A549 (cell line): ENCODE data around the gene TMEM269. TPM values are rescaled to one million over a fixed set of nuclear protein-coding genes. Genes with fewer than 3 reads are reported as not detected.

Experiments
- ATAC-seq, 2 experiments: fragments of 200-7000 bp in 1 of 2; fragments of >200 bp in 1 of 2; cut with Nextera tagmentation in 1 of 2; cut with Tn5 transposase in 1 of 2; 3 replicates each; pipeline versions ENCODE4 v1.8.0 to v1.9.1; 2018 to 2020; ENCODE audit warnings: mild to moderate bottlenecking in 1 of 2, moderate library complexity in 1 of 2
- CTCF ChIA-PET: fragments of 300-600 bp; sonication (Branson Sonifier 250); formaldehyde crosslinking; extraction: SDS; loops from one replicate; lab custom pipeline; 2021; ENCODE audit warnings: antibody characterized with exemption, inconsistent platforms; lab: Yijun Ruan, JAX
- POLR2A ChIA-PET: fragments of 350-600 bp; formaldehyde crosslinking; extraction: SDS; loops from one replicate; lab custom pipeline; 2021; ENCODE audit warnings: antibody characterized with exemption, inconsistent platforms; lab: Yijun Ruan, JAX
- DNase-seq, 2 experiments: peaks; one replicate each; pipeline versions ENCODE4 v3.0.0 to v3.0.0-alpha.2; 2011 to 2016; ENCODE audit warnings: low read depth in 1 of 2, low spot score in 1 of 2
- FAIRE-seq: peaks from 2 replicates; lab custom pipeline; 2011; peaks lifted over from hg19 to GRCh38; lab: Jason Lieb, UNC
- H3K27ac ChIP-seq, 2 experiments: fragments of >200 bp; sonication (Bioruptor Twin); formaldehyde crosslinking; 3 replicates each; pipeline ENCODE4 v1.5.1; 2016 to 2017
- H3K4me1 ChIP-seq: fragments of >200 bp; sonication (Bioruptor Twin); formaldehyde crosslinking; 3 replicates; pipeline ENCODE4 v1.6.1; 2016
- H3K4me2 ChIP-seq: fragments of >200 bp; sonication (Bioruptor Twin); formaldehyde crosslinking; 3 replicates; pipeline ENCODE4 v1.6.1; 2016
- H3K4me3 ChIP-seq: fragments of >200 bp; sonication (Bioruptor Twin); formaldehyde crosslinking; 3 replicates; pipeline ENCODE4 v1.5.1; 2016
- H3K9me3 ChIP-seq: fragments of >200 bp; sonication (Bioruptor Twin); formaldehyde crosslinking; 3 replicates; pipeline ENCODE4 v1.6.1; 2016
- CBX2 ChIP-seq: fragments of 200-600 bp; sonication (generic); IDR thresholded peaks from 2 replicates; pipeline ENCODE4 v1.6.1; 2016; ENCODE audit warnings: low read depth, mild to moderate bottlenecking, borderline replicate concordance
- CEBPB ChIP-seq, 2 experiments: fragments of >200 bp in 1 of 2; sonication (Bioruptor Twin) in 1 of 2; formaldehyde crosslinking in 1 of 2; IDR thresholded peaks; 2 replicates each; pipeline ENCODE4 v1.6.1; 2012 to 2016
- CHD2 ChIP-seq: fragments of 150-350 bp; IDR thresholded peaks from 2 replicates; pipeline ENCODE4 v1.6.1; 2014; ENCODE audit warnings: low read length; ENCODE audit not compliant: partially characterized antibody
- CHD4 ChIP-seq: fragments of 200-600 bp; sonication (generic); IDR thresholded peaks from 2 replicates; pipeline ENCODE4 v1.6.1; 2016; ENCODE audit warnings: antibody characterized with exemption, mild to moderate bottlenecking, borderline replicate concordance
- EHMT2 ChIP-seq: fragments of 200-600 bp; sonication (generic); IDR thresholded peaks from 2 replicates; pipeline ENCODE4 v1.6.1; 2016; ENCODE audit warnings: antibody characterized with exemption, low read depth, mild to moderate bottlenecking, moderate library complexity
- EP300 ChIP-seq, 2 experiments: fragments of >200 bp; sonication (Bioruptor Twin); formaldehyde crosslinking; IDR thresholded peaks; 2 replicates in 1 of 2; 3 replicates in 1 of 2; pipeline ENCODE4 v1.6.1; 2016 to 2017
- ESRRA ChIP-seq: fragments of 150-350 bp; IDR thresholded peaks from 2 replicates; pipeline ENCODE4 v1.6.1; 2014; ENCODE audit warnings: mild to moderate bottlenecking, low read length, borderline replicate concordance
- HDAC2 ChIP-seq: fragments of 200-600 bp; sonication (generic); IDR thresholded peaks from 2 replicates; pipeline ENCODE4 v1.6.1; 2016
- HEYL ChIP-seq: fragments of 250-450 bp; sonication (Bioruptor Pico); IDR thresholded peaks from 2 replicates; pipeline ENCODE4 v1.8.0; 2021; ENCODE audit warnings: mild to moderate bottlenecking, moderate library complexity
- HOXA7 ChIP-seq: fragments of 250-450 bp; sonication (Bioruptor Pico); IDR thresholded peaks from 2 replicates; pipeline ENCODE4 v1.5.0; 2020; ENCODE audit warnings: mild to moderate bottlenecking, moderate library complexity
- HOXB5 ChIP-seq: fragments of 250-450 bp; sonication (Bioruptor Pico); IDR thresholded peaks from 2 replicates; pipeline ENCODE4 v1.5.0; 2020; ENCODE audit warnings: mild to moderate bottlenecking, moderate library complexity
- JUNB ChIP-seq: fragments of >200 bp; sonication (Bioruptor Twin); formaldehyde crosslinking; IDR thresholded peaks from 2 replicates; pipeline ENCODE4 v1.6.1; 2016
- KDM1A ChIP-seq: fragments of 200-600 bp; sonication (generic); IDR thresholded peaks from 2 replicates; pipeline ENCODE4 v1.6.1; 2016; ENCODE audit warnings: low read depth, mild to moderate bottlenecking
- MAFK ChIP-seq: fragments of 450-650 bp; IDR thresholded peaks from 2 replicates; pipeline ENCODE4 v1.6.1; 2014; ENCODE audit not compliant: partially characterized antibody
- MAZ ChIP-seq: fragments of 150-350 bp; IDR thresholded peaks from 2 replicates; pipeline ENCODE4 v1.6.1; 2014; ENCODE audit warnings: antibody characterized with exemption, low read depth, low read length, borderline replicate concordance
- PHF8 ChIP-seq: fragments of 200-600 bp; sonication (generic); IDR thresholded peaks from 2 replicates; pipeline ENCODE4 v1.6.1; 2016; ENCODE audit warnings: low read depth, mild to moderate bottlenecking, antibody characterized with exemption, moderate library complexity, borderline replicate concordance
- RARB ChIP-seq: fragments of 250-450 bp; sonication (Bioruptor Pico); IDR thresholded peaks from 2 replicates; pipeline ENCODE4 v1.8.0; 2021; ENCODE audit warnings: mild to moderate bottlenecking, moderate library complexity
- RCOR1 ChIP-seq: fragments of 150-350 bp; IDR thresholded peaks from 2 replicates; pipeline ENCODE4 v1.6.1; 2014; ENCODE audit warnings: antibody characterized with exemption, low read length, low read depth
- ZC3H11A ChIP-seq: fragments of 450-650 bp; IDR thresholded peaks from 2 replicates; pipeline ENCODE4 v1.6.1; 2014; ENCODE audit warnings: antibody characterized with exemption, mild to moderate bottlenecking
- ZNF302 ChIP-seq: fragments of 250-450 bp; sonication (Bioruptor Pico); IDR thresholded peaks from 2 replicates; pipeline ENCODE4 v1.9.0; 2021; ENCODE audit warnings: inconsistent platforms, mild to moderate bottlenecking, moderate library complexity
- ZSCAN20 ChIP-seq: fragments of 250-450 bp; sonication (Bioruptor Pico); IDR thresholded peaks from 2 replicates; pipeline ENCODE4 v1.8.0; 2022; ENCODE audit warnings: mild to moderate bottlenecking, moderate library complexity
- WGBS: methylation state at CpG from one replicate; pipeline ENCODE4 v1.1.6; 2017; ENCODE audit errors: missing lambda C conversion rate; 5-methylcytosine and 5-hydroxymethylcytosine counted together
- polyA plus RNA-seq, 4 experiments: library from polyadenylated mRNA; depleted of rRNA in 3 of 4; stranded (reverse); fragments of >200 nt; fragmentation: RNase III in 1 of 4; extraction: RNeasy Plus Mini Kit Qiagen cat#74134 plus additional on column Dnase treatment in 1 of 4; gene quantifications; 2 replicates in 3 of 4; 3 replicates in 1 of 4; pipeline ENCODE4 v1.2.3, GENCODE V29; 2011 to 2017
- TF ChIP-seq, protein P1 (sequence below): fragments of 150-350 bp; IDR thresholded peaks from 2 replicates; pipeline ENCODE4 v1.6.1; 2014; ENCODE audit warnings: low read depth, mild to moderate bottlenecking, low read length
- TF ChIP-seq, protein P2 (sequence below): fragments of >200 bp; sonication (Bioruptor Twin); formaldehyde crosslinking; IDR thresholded peaks from 3 replicates; pipeline ENCODE4 v1.6.1; 2016
- TF ChIP-seq, protein P3 (sequence below): IDR thresholded peaks from 2 replicates; pipeline ENCODE4 v1.6.1; 2012; ENCODE audit warnings: low read depth, borderline replicate concordance

Gene TMEM269
- polyA plus RNA-seq, 2 of the 4 experiments (the other 2 are of a cell fraction): 0.21 TPM

DNA sequence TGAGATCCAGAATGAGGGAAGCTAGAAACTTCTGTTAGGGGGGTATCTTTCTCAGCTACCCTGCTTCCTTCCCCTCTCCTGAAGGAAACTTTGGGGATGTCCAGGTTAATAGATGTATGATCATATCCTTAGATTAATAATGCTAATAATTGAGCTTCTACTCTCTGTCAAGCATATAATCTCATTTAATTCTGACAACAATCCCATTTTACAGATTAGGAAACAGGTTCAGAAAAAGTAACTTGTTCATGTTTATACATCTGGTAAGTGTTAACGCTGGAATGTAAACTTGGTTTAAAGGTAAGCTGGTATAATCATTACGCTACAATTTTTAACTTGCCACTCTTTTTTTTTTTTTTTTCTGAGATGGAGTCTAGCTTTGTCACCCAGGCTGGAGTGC lies 1.7 kb upstream of the TMEM269 start:
- ATAC-seq: no peak
- Histone ChIP-seq H3K4me1 (no peaks in the 10 kb centered on the region), H3K9me3 (no peaks in the 10 kb centered on the region), H3K4me3 (no peak overlapping the region), H3K4me2 (no peak overlapping the region), H3K27ac (no peak overlapping the region)
- ChIA-PET POLR2A (no interaction called here), CTCF (interaction anchor here (1.0 kb wide), 1 partner anchor 291 kb away, joined by 4 read pairs; no protein-coding TSS in a partner anchor)
- TF ChIP-seq PHF8 (no peak), MAFK (no peak)
- WGBS: 89% methylated on average over 2 of the region's 2 CpGs
- DNase-seq: no peak
- no peak for FAIRE-seq

DNA sequence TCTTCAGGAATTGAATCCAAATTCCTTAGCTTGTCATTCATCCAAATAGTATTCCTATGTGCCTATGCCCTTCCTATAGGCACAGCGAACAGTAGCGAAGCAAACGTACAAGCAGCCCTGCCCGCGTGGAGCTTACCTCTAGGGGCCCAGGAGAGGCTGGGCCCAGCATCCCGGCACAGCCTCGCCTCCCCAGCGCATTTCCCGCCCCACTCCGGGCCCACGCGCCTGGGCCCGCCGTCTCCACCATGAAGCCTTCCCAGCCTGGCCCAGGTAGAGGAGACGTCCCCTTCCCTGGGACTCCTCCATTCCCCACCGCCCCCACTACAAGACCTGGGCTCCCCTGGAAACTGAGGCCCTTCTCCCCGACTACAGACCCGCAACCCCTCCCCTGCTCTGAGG lies 245 bp upstream of the TMEM269 start:
- CTCF ChIA-PET: interaction anchor here (1.3 kb wide), 1 partner anchor 289 kb away, joined by 3 read pairs; no protein-coding TSS in a partner anchor
- H3K4me1 ChIP-seq: no peaks in the 10 kb centered on the region
- DNase-seq (no peak), ATAC-seq (no peak), FAIRE-seq (no peak)
- 100% methylated on average over 4 of the region's 18 CpGs for WGBS
- POLR2A ChIA-PET: no interaction called here
- TF ChIP-seq, protein P1, sequence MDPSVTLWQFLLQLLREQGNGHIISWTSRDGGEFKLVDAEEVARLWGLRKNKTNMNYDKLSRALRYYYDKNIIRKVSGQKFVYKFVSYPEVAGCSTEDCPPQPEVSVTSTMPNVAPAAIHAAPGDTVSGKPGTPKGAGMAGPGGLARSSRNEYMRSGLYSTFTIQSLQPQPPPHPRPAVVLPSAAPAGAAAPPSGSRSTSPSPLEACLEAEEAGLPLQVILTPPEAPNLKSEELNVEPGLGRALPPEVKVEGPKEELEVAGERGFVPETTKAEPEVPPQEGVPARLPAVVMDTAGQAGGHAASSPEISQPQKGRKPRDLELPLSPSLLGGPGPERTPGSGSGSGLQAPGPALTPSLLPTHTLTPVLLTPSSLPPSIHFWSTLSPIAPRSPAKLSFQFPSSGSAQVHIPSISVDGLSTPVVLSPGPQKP: no peak
- TF ChIP-seq JUNB: no peak
- TF ChIP-seq, all 56 proteins: peak for 0
- H3K4me3 ChIP-seq: no peak overlapping the region
- no peaks in the 10 kb centered on the region for H3K9me3 ChIP-seq
- H3K27ac ChIP-seq: no peak overlapping the region
- H3K4me2 ChIP-seq: no peak overlapping the region

DNA sequence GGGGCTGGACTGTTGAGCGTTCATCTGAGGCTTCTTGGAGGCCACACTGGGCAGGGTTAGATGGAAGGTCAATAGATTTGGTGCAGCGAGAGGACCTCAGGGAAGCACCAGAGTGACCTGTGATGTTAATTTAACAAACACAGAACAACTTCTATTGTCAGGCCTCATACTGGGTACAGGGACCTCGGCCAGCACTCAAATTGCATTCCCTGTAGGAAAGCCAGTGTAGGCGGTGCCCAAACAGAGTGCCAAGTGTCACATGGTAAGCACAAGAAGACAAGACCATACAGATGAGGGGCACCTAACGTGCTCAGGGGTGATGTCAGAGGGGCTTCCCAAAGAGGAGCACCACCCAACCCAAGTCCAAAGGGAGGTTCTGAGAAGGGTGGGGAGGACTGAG lies 1.3 kb downstream of the TMEM269 start:
- ATAC-seq (no peak), DNase-seq (no peak), FAIRE-seq (no peak)
- H3K9me3 ChIP-seq: no peaks in the 10 kb centered on the region
- WGBS: 86% methylated on average over 5 of the region's 5 CpGs
- TF ChIP-seq, protein P2, sequence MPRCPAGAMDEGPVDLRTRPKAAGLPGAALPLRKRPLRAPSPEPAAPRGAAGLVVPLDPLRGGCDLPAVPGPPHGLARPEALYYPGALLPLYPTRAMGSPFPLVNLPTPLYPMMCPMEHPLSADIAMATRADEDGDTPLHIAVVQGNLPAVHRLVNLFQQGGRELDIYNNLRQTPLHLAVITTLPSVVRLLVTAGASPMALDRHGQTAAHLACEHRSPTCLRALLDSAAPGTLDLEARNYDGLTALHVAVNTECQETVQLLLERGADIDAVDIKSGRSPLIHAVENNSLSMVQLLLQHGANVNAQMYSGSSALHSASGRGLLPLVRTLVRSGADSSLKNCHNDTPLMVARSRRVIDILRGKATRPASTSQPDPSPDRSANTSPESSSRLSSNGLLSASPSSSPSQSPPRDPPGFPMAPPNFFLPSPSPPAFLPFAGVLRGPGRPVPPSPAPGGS: no peak
- TF ChIP-seq MAZ: no peak
- no peak for TF ChIP-seq HEYL (CRISPR knock-in tag)
- no peak for TF ChIP-seq ESRRA
- TF ChIP-seq KDM1A: no peak
- TF ChIP-seq HDAC2: no peak
- TF ChIP-seq CHD4: no peak
- no peak for TF ChIP-seq CBX2
- no peak for TF ChIP-seq EHMT2
- POLR2A ChIA-PET: no interaction called here
- CTCF ChIA-PET: interaction anchor here (2.0 kb wide), 1 partner anchor 8 kb away, joined by 9 read pairs; no protein-coding TSS in a partner anchor
- H3K4me1 ChIP-seq: no peaks in the 10 kb centered on the region
- H3K4me3 ChIP-seq: no peak overlapping the region
- H3K4me2 ChIP-seq: no peak overlapping the region
- H3K27ac ChIP-seq: no peak overlapping the region

DNA sequence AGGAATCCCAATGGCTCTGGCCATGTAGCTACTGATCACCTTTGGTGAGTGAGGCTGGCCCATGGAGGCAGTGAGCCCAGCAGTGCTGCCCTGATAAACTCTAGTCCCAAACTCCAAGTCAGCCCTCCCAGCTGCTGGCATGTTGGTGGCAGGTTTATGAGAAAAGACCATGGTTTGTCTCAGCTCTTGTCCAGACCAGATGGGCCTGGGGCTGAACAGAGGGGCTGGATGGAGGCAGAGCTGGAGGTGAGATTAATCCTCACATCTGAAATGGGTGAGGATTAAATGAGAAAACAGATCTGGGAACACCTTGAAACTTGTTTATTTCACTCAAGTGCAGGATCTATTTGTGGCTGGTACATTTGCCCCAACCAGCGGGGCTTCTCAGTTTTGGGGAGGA lies 3.2 kb downstream of the TMEM269 start:
- DNase-seq: no peak
- TF ChIP-seq CEBPB (IDR thresholded peaks at IDR 0.05) (no peak), CHD2 (no peak), EHMT2 (no peak), RARB (CRISPR knock-in tag) (no peak), CHD4 (no peak), HOXB5 (no peak), HOXA7 (CRISPR knock-in tag) (no peak), EP300 (IDR thresholded peaks at IDR 0.05) (no peak), HDAC2 (no peak), ZC3H11A (no peak), RCOR1 (no peak), ZSCAN20 (CRISPR knock-in tag) (no peak), ZNF302 (CRISPR knock-in tag) (no peak)
- TF ChIP-seq, protein P3, sequence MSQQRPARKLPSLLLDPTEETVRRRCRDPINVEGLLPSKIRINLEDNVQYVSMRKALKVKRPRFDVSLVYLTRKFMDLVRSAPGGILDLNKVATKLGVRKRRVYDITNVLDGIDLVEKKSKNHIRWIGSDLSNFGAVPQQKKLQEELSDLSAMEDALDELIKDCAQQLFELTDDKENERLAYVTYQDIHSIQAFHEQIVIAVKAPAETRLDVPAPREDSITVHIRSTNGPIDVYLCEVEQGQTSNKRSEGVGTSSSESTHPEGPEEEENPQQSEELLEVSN: no peak
- no peak overlapping the region for H3K4me3 ChIP-seq
- H3K9me3 ChIP-seq: no peaks in the 10 kb centered on the region
- no peak overlapping the region for H3K4me2 ChIP-seq
- no peak overlapping the region for H3K27ac ChIP-seq
- 95% methylated on average over 1 of the region's 1 CpG for WGBS
- CTCF ChIA-PET: interaction anchor here (1.0 to 2.0 kb wide), 2 partner anchors 10 to 285 kb away, joined by 3 to 9 read pairs; no protein-coding TSS in a partner anchor
- H3K4me1 ChIP-seq: no peaks in the 10 kb centered on the region
- no peak for ATAC-seq
- FAIRE-seq: no peak
- POLR2A ChIA-PET: no interaction called here
